ENCODE data around the gene PRDM5. TPM values are rescaled to one million over a fixed set of nuclear protein-coding genes. Genes with fewer than 3 reads are reported as not detected.

PRDM5 gene
- total RNA-seq, 1 donor from 2014 or later = 14.8 TPM

DNA sequence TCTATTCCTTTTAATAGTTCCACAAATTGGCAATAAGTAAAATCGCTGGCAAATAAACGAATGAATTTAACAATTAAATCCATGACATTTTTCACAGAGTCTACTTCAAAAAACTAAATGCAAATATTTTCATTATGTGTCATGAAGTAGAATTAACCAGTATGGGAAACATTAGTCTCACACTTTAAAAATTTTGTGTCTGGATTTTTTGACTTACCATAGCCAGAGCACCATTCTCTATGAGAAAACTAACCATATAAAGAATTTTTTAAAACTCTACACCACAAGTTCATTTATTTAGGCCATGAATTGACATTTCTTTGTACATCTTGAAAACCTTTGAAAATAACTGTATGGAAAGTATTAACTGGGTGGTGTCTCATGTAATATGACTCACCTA is 41.2 kb downstream of the PRDM5 start:
- Histone ChIP-seq H3K27me3 (ENCODE audit: low read depth) (no peaks in the 10 kb centered on the region), H3K9me3 (no peaks in the 10 kb centered on the region), H3K4me1 (no peaks in the 10 kb centered on the region), H3K4me3 (no peak overlapping the region), H3K27ac (no peak overlapping the region), H3K36me3 (no peaks in the 10 kb centered on the region)
- ATAC-seq (no peak), DNase-seq (no peak)
- TF ChIP-seq, protein P1, sequence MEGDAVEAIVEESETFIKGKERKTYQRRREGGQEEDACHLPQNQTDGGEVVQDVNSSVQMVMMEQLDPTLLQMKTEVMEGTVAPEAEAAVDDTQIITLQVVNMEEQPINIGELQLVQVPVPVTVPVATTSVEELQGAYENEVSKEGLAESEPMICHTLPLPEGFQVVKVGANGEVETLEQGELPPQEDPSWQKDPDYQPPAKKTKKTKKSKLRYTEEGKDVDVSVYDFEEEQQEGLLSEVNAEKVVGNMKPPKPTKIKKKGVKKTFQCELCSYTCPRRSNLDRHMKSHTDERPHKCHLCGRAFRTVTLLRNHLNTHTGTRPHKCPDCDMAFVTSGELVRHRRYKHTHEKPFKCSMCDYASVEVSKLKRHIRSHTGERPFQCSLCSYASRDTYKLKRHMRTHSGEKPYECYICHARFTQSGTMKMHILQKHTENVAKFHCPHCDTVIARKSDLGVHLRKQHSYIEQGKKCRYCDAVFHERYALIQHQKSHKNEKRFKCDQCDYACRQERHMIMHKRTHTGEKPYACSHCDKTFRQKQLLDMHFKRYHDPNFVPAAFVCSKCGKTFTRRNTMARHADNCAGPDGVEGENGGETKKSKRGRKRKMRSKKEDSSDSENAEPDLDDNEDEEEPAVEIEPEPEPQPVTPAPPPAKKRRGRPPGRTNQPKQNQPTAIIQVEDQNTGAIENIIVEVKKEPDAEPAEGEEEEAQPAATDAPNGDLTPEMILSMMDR (IDR thresholded peaks at IDR 0.05) = no peak
- intact Hi-C loops (cut with DNase I) = no loop called here

DNA sequence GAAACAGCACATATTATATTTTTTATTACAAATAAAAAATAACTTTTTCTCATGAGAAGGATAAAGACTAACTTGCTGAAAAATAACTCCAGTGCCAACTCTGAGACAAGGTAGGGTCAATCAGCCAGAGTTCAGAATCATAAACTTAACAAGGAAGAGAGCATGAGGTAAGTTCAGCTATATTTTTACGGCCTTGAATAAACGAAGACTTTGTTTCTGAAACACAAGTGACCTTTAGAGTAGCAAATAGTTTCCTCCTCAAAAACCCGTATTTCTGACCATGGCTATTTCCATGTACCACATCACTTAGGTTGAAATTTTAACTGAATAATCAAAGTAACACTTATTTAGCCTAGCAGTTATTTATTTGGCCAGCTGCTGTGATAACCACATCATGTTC is 45.5 kb downstream of the PRDM5 start:
- no peaks in the 10 kb centered on the region for H3K36me3 ChIP-seq
- H3K4me1 ChIP-seq = no peaks in the 10 kb centered on the region
- H3K27ac ChIP-seq = no peak overlapping the region
- intact Hi-C loops (cut with DNase I) = no loop called here
- H3K27me3 ChIP-seq (ENCODE audit: low read depth) = no peaks in the 10 kb centered on the region
- TF ChIP-seq, protein P1 (IDR thresholded peaks at IDR 0.05) = no peak
- ATAC-seq = no peak
- DNase-seq = no peak
- no peak overlapping the region for H3K4me3 ChIP-seq
- no peaks in the 10 kb centered on the region for H3K9me3 ChIP-seq

GRCh38 chr4:120874792-120875774 is 47.4 kb downstream of the PRDM5 start:
- intact Hi-C loops (cut with DNase I) = no loop called here
- TF ChIP-seq, protein P1 (IDR thresholded peaks at IDR 0.05) = no peak

DNA sequence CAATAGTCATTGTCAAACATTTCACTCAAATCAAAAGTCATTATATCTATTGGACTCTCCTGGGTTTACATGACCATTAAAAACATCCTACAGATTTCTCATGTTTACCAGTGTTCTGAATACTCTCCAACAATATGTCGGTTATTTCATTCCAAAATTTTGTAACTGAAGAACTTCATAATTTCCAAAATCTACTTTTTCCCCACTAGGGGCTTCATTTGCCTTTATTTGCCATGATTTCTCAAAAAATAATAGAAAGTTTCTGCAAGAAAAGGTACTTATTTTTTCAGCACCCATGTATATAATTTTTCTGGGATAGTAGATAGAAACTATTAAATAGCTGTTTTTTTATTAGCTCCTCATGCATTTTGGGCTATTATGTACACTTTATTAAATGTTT is 49.0 kb downstream of the PRDM5 start:
- ATAC-seq (no peak), DNase-seq (no peak)
- Histone ChIP-seq H3K27ac (no peak overlapping the region), H3K36me3 (no peaks in the 10 kb centered on the region), H3K4me3 (no peak overlapping the region), H3K27me3 (ENCODE audit: low read depth) (no peaks in the 10 kb centered on the region), H3K9me3 (no peaks in the 10 kb centered on the region), H3K4me1 (peaks cover 10% of the 10 kb centered on the region)
- TF ChIP-seq, protein P1 (IDR thresholded peaks at IDR 0.05) = no peak
- intact Hi-C loops (cut with DNase I) = no loop called here

More at GRCh38 chr4:120874792-120875774, 47.4 kb downstream of the PRDM5 start:
- ATAC-seq = no peak
- no peaks in the 10 kb centered on the region for H3K36me3 ChIP-seq
- H3K4me1 ChIP-seq = no peaks in the 10 kb centered on the region
- no peaks in the 10 kb centered on the region for H3K27me3 ChIP-seq (ENCODE audit: low read depth)
- H3K9me3 ChIP-seq = no peaks in the 10 kb centered on the region
- no peak overlapping the region for H3K27ac ChIP-seq
- H3K4me3 ChIP-seq = no peak overlapping the region
- DNase-seq = no peak

GRCh38 chr4:120871173-120871572 is 51.4 kb downstream of the PRDM5 start:
- TF ChIP-seq, protein P1 (IDR thresholded peaks at IDR 0.05) = no peak
- H3K9me3 ChIP-seq = no peaks in the 10 kb centered on the region
- peaks cover 10% of the 10 kb centered on the region for H3K4me1 ChIP-seq
- no peak for DNase-seq
- H3K36me3 ChIP-seq = no peaks in the 10 kb centered on the region
- no peak overlapping the region for H3K4me3 ChIP-seq
- H3K27me3 ChIP-seq (ENCODE audit: low read depth) = no peaks in the 10 kb centered on the region
- no peak overlapping the region for H3K27ac ChIP-seq
- no peak for ATAC-seq
- intact Hi-C loops (cut with DNase I) = no loop called here

All from lower lobe of right lung (tissue), 2 donors.